Activated CD4-positive, alpha-beta T cell treated with anti-CD3 and anti-CD28 coated beads for 48 hours (primary cell): ENCODE data around the gene NR4A2.

Experiments
- DNase-seq: peaks from one replicate; pipeline ENCODE4 v3.0.0-alpha.2; 2020

The NR4A2 gene

GRCh38 chr2:156332534-156333273 lies at the start of gene NR4A2:
Gene NR4A2, minus strand, starts transcription at chr2:156332721. Its CDS starts 2,535 bp downstream, at chr2:156330186.
- peak; percentile 92 for DNase-seq

GRCh38 chr2:156380117-156380645 lies 47.7 kb upstream of the NR4A2 start:
- DNase-seq, result peak; percentile 22

- DNase-seq, result no peak
Measured at GRCh38 chr2:156379714-156380113, 47.2 kb upstream of the NR4A2 start.

- DNase-seq, result no peak
Measured at GRCh38 chr2:156379071-156379470, 46.5 kb upstream of the NR4A2 start.

GRCh38 chr2:156366753-156367152 lies 34.2 kb upstream of the NR4A2 start:
- no peak for DNase-seq

GRCh38 chr2:156363141-156363540 lies 30.6 kb upstream of the NR4A2 start:
- no peak for DNase-seq

- DNase-seq, result no peak
Measured at GRCh38 chr2:156356014-156356754, 23.7 kb upstream of the NR4A2 start.

GRCh38 chr2:156352911-156353310 lies 20.4 kb upstream of the NR4A2 start:
- DNase-seq, result no peak

GRCh38 chr2:156350374-156351142 lies 18.0 kb upstream of the NR4A2 start:
- DNase-seq, result no peak

- no peak for DNase-seq
Measured at GRCh38 chr2:156349605-156350004, 17.1 kb upstream of the NR4A2 start.

- no peak for DNase-seq
Measured at GRCh38 chr2:156349161-156349560, 16.6 kb upstream of the NR4A2 start.

GRCh38 chr2:156347431-156347830 lies 14.9 kb upstream of the NR4A2 start:
- no peak for DNase-seq

GRCh38 chr2:156346731-156347130 lies 14.2 kb upstream of the NR4A2 start:
- no peak for DNase-seq

- DNase-seq, result no peak
Measured at GRCh38 chr2:156345582-156345981, 13.1 kb upstream of the NR4A2 start.

GRCh38 chr2:156343940-156344301 lies 11.4 kb upstream of the NR4A2 start:
- no peak for DNase-seq

- DNase-seq, result no peak
Measured at GRCh38 chr2:156343096-156343939, 10.8 kb upstream of the NR4A2 start.

- peak; percentile 91 for DNase-seq
Measured at GRCh38 chr2:156342254-156343095, 10.0 kb upstream of the NR4A2 start.

GRCh38 chr2:156341452-156342253 lies 9.1 kb upstream of the NR4A2 start:
- peak; percentile 93 for DNase-seq

- DNase-seq, result peak; percentile 65
Measured at GRCh38 chr2:156340804-156341451, 8.4 kb upstream of the NR4A2 start.

GRCh38 chr2:156340377-156340776 lies 7.9 kb upstream of the NR4A2 start:
- DNase-seq, result no peak
